Glomerular endothelial cell (primary cell): Measurements from ENCODE around the gene FSCN2. TPM values are rescaled to one million over a fixed set of nuclear protein-coding genes. Genes with fewer than 3 reads are reported as not detected.
"Not testable (repeated sequence)": the region's sequence is repeated elsewhere in the genome, so short reads cannot be mapped to it uniquely, and the experiment has no call there.

Source experiments
- DNase-seq: peaks from one replicate; pipeline ENCODE4 v3.0.0-alpha.2; 2011; ENCODE audit warnings: low read depth, low spot score; ENCODE audit errors: extremely low read depth
- total RNA-seq: library from RNA; depleted of rRNA; stranded (reverse); fragments of >200 nt; gene quantifications from 2 replicates; pipeline ENCODE4 v1.2.3, GENCODE V29; 2015

FSCN2 gene
- total RNA-seq, 1 donor from 2014 or later, result 0.64 TPM

- no peak for DNase-seq
These were observed 45.8 kb downstream of the FSCN2 start for GRCh38 chr17:81573794-81574642.

DNA sequence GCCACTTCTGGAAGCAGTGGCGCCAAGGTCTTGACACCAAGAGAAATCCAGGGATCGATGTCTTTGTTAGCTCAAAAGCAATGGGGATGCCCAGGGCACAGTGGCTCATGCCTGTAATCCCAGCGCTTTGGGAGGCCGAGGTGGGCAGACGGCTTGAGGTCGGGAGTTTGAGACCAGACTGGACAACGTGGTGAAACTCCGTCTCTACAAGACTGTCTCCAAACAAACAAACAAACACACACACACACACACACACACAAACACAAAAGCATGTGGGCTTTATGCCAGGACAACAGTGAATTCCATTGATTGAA, 46.4 kb downstream of the FSCN2 start:
- no peak for DNase-seq

DNA sequence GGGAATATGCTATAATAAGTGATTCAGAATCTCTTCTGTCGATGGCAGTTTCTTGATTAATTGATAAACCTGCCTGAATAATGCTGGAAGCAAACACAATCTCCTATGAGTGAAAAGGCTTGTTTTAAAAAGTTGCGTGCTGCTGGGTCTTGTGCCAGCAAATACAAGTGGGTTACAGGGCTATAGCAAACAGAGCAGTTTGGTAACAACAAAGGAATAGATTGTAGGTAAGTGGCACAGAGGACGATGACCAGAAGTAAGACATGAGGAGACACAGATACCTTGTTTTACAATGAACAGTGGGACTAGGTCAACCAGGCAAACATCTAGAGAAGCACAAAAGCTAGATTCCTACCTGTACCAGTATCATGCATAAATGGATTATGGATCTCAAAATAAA, 47.7 kb downstream of the FSCN2 start:
- DNase-seq, result no peak

DNA sequence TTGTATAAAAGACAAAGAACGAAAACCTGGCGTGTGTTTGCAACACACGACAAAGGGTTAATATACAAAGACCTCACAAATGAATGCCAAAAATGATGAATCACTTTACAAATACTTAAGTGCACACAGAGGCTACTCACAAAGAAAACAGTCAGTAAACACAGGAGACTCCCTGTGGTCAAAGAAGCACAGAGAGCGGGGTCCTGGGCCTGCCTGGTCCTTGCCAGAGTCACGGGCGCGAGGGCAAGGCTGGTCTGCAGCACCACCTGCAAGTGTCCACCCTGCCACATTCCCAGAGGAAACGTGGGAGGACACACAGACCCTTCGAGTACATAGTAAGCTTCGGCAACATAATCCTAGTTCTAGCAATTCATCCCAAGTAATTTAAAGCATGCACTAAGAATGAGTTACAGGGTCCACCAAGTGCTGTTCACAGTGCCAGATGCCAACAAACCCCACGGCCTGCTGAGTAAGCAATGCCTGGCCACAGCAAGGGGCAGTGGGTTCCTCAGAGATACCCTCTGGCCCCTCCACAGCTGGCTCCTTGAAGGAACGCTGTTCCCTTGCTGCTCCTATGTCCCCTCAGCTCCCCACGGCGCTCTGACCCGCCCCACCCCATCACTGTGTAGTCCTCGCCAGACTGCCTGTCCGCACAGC, 48.6 kb downstream of the FSCN2 start:
- peak; percentile 52 for DNase-seq

DNA sequence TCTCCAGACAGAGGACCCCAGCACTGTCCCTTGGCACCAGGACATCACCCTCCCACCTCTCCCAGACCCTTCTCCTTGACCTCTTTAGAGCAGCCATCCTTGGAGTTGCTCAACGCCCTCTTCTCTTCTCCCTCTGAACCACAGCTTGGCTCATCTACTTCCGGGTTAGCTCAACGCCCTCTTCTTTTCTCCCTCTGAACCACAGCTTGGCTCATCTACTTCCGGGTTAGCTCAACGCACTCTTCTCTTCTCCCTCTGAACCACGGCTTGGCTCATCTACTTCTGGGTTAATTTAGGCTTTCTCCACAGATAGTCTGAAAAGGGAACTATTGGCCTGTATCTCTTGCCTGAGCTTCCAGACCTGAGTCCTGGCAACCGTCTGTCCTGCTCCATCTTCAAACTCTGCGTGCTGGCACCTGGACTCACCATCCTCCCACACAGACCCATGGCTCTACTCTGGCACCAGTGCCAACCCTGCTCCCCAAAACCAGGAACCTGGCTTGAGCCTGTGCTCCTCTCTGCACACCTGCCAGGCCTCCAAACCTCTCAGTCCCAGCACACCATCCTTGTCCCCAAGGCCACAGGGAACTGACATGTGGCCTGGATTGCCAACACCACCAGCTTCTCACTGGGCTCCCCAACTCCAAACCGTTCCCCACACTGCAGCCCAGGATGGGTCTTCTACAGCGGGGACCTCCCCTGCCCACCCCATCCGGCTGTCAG, 49.3 kb downstream of the FSCN2 start:
- no peak for DNase-seq

DNA sequence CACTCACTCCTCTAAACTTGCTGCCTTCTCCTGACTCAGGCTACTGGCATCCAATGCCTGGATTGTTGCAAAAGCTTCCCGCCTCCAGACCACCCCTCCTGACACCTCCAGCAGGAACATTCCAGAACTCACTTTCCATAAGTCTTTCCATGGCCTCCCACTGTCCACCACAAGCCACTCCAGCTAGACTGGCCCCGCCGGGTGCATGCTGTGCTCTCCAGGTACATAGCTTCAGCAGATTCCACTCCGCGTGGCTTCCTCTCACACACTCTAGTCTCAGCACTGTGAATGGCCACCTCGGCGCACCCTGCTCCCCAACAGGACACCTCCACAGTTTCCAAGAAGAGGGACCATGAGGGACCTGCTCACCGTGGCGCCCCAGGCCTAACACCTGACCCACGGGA, 49.9 kb downstream of the FSCN2 start:
- no peak for DNase-seq

GRCh38 chr17:81578561-81579225, 50.5 kb downstream of the FSCN2 start:
- DNase-seq, result no peak

DNA sequence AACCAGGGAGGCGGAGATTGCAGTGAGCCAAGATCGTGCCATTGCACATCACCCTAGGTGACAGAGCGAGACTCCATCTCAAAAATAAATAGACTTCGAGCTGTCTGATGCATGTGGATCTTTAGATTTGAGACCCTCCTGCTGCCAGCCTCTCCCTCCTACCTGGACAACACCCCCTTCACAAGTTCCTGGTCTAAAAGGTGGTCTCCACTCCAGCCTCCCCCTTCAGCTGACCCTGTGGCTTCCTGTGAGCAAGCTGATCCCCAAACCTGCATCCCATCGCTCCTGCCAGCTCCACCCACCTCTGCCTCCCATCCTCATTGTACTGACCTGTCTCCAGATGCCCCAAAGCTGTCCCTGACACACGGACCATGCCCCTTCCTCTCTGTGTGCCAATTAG, 51.1 kb downstream of the FSCN2 start:
- no peak for DNase-seq

DNA sequence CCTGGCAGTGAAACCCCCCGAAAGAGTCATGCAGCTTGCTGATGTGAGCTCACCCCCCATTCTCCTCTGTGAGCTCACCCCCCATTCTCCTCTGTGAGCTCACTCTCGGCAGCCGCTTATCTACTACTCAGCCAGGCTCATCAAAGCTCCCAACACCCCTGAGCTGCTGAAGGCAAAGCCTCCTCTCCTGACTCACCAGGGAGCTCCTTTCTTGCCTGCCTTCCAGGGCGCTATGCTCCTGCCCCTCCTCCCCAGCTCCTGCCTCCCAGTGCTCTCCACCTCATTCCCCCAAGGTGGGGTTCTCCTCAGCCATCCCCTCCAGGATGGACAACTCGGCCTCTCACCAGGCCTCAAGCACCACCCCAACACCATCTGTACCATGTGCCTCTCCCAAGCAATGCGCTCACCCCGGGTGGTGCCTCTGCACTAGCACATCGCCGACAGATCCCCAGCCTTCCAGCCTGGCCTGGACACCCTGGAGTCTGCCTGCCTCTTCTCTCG, 51.7 kb downstream of the FSCN2 start:
- no peak for DNase-seq

GRCh38 chr17:81580481-81580880, 52.3 kb downstream of the FSCN2 start:
- no peak for DNase-seq

GRCh38 chr17:81581758-81582157, 53.6 kb downstream of the FSCN2 start:
- DNase-seq, result no peak

- no peak for DNase-seq
These were observed 54.2 kb downstream of the FSCN2 start for GRCh38 chr17:81582341-81582740.

DNA sequence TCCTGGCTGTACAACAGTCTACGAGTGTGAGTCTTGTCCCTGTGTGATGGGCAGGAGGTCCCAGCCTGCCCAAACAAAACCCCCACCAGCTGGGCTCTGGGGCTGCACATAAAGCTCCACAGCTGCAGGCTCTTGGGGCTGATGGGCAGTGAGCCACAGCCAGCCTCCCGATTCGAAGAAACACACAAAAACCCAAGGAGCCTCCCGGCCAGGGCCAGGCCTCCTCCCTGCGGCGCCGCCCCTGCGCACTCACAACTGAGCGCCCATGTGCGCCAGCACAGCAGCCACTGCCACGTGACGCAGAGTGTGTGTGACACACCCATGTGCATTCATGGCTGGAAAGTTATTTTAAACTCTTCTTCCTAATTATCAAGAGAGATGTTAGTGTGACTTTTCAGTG, 54.6 kb downstream of the FSCN2 start:
- DNase-seq, result no peak

DNA sequence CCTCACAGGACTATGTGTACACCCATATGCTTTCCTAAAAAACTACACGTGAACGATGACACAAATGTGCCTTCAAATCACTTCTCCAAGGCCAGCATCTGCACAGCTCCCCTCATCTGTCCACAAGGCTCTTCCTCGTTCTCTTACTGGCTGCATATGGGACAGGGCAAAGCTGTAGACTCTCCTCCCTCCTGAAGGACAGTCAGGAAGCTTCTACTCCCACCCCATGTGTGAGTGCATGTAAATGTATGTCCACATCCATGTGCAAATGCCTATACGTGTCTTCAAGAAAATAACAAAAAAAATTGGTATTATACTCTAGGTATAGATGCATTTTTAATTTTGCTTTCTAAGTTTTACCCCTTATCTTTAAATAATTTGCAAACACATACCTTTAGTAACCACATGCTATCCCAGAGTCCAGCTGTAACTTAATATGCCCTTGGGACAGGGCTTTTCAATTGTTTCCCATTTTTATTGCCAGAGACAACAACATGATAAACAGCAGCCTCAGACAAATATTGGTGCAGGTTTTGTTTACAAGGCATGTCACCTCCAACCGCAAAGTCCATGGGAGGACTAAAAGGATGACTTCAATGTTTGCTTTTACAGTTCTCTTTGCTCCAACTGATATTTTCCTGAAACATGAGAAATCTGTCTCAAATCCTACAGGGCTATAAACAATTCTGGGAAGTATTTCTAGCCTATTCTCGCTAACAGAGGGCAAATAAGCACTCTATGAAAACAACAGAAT, 55.6 kb downstream of the FSCN2 start:
- no peak for DNase-seq

DNA sequence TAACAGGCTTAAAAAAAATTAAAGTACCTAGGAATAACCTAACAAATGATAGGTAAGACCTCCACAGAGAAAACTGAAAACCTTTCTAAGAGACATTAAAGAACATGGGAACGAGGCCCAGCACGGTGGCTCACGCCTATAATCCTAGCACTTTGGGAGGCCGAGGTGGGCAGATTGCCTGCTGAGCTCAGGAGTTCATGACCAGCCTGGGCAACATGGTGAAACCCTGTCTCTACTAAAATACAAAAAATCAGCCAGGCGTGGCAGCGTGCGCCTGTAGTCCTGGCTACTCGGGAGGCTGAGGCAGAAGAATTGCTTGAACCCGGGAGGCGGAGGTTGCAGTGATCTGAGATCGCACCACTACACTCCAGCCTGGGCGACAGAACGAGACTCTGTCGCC, 56.6 kb downstream of the FSCN2 start:
- DNase-seq, result not testable (repeated sequence)

GRCh38 chr17:81586096-81586495, 57.9 kb downstream of the FSCN2 start:
- DNase-seq, result no peak
